B cell (primary cell): ENCODE data around the gene KIAA0408. TPM values are rescaled to one million over a fixed set of nuclear protein-coding genes. Genes with fewer than 3 reads are reported as not detected.
"Not testable (repeated sequence)": the region's sequence is repeated elsewhere in the genome, so short reads cannot be mapped to it uniquely, and the experiment has no call there.

Source experiments
- ATAC-seq: fragments of 200-7000 bp; cut with Tn5 transposase; one replicate; pipeline ENCODE4 v1.10.0; 2021; ENCODE audit warnings: low read depth, mild to moderate bottlenecking, moderate number of reproducible peaks, moderate library complexity
- CTCF ChIA-PET: fragments of 350-600 bp; sonication (Branson Sonifier 250); formaldehyde crosslinking; loops from one replicate; lab custom pipeline; 2021; ENCODE audit warnings: antibody characterized with exemption, inconsistent platforms; lab: Charles Lee
- POLR2A ChIA-PET: fragments of 350-600 bp; sonication (Branson Sonifier 250); formaldehyde crosslinking; loops from one replicate; lab custom pipeline; 2021; ENCODE audit warnings: antibody characterized with exemption; lab: Charles Lee
- DNase-seq: peaks from one replicate; pipeline ENCODE4 v3.0.0; 2013
- H2AFZ ChIP-seq: 2 replicates; pipeline ENCODE4 v1.6.1; 2012; ENCODE audit warnings: mild to moderate bottlenecking, low read depth, low read length; ENCODE audit not compliant: insufficient read depth, poor library complexity, severe bottlenecking
- H3K27ac ChIP-seq, 2 donors: 1 replicate in 1 of 2; 2 replicates in 1 of 2; pipeline ENCODE4 v1.5.1; 2012 to 2013; ENCODE audit warnings: low read length in 2 of 2, mild to moderate bottlenecking in 2 of 2, moderate library complexity in 1 of 2
- H3K27me3 ChIP-seq, 4 experiments: fragments of 200-600 bp in 1 of 4; sonication (generic) in 1 of 4; replicated peaks in 1 of 4; 1 replicate in 2 of 4; 2 replicates in 2 of 4; pipeline versions ENCODE4 v1.6.1 to v1.7.0; 2013 to 2016; ENCODE audit warnings: low read length in 3 of 4, mild to moderate bottlenecking in 2 of 4, mixed read lengths in 1 of 4, moderate library complexity in 1 of 4; ENCODE audit not compliant: insufficient read depth in 4 of 4, control insufficient read depth in 3 of 4; ENCODE audit errors: control extremely low read depth in 1 of 4
- H3K36me3 ChIP-seq, 2 experiments: replicated peaks in 1 of 2; 1 replicate in 1 of 2; 2 replicates in 1 of 2; pipeline versions ENCODE4 v1.6.1 to v1.7.1; 2013; ENCODE audit warnings: low read length in 1 of 2; ENCODE audit not compliant: insufficient read depth in 2 of 2, control insufficient read depth in 1 of 2; ENCODE audit errors: control extremely low read depth in 1 of 2, extremely low read depth in 1 of 2
- H3K4me1 ChIP-seq, 2 donors: fragments of 200-600 bp in 1 of 2; sonication (generic) in 1 of 2; 1 replicate in 1 of 2; 2 replicates in 1 of 2; pipeline versions ENCODE4 v1.5.1 to v1.6.1; 2013 to 2017; ENCODE audit warnings: low read length in 2 of 2; ENCODE audit not compliant: control insufficient read depth in 2 of 2, insufficient read depth in 2 of 2
- H3K4me2 ChIP-seq: replicated peaks from 2 replicates; pipeline ENCODE3; 2012; ENCODE audit warnings: mild to moderate bottlenecking, low read depth, low read length; ENCODE audit not compliant: poor library complexity, severe bottlenecking
- H3K4me3 ChIP-seq, 5 experiments: fragments of 200-600 bp in 1 of 5; sonication (generic) in 1 of 5; 1 replicate in 3 of 5; 2 replicates in 2 of 5; pipeline versions ENCODE4 v1.5.1 to v1.7.0; 2011 to 2016; ENCODE audit warnings: low read length in 4 of 5, mild to moderate bottlenecking in 4 of 5, low read depth in 2 of 5, control low read depth in 1 of 5, moderate library complexity in 1 of 5; ENCODE audit not compliant: insufficient read depth in 1 of 5; ENCODE audit errors: control extremely low read depth in 1 of 5, extremely low read depth in 1 of 5
- H3K79me2 ChIP-seq: fragments of 200-600 bp; sonication (generic); one replicate; pipeline ENCODE4 v1.6.0; 2016; ENCODE audit warnings: low read length; ENCODE audit not compliant: control insufficient read depth, insufficient read depth
- H3K9ac ChIP-seq: fragments of 200-600 bp; sonication (generic); 2 replicates; pipeline ENCODE4 v1.6.1; 2017; ENCODE audit warnings: mild to moderate bottlenecking, low read length, moderate library complexity
- H3K9me3 ChIP-seq, 3 donors: one replicate each; pipeline versions ENCODE4 v1.6.1 to v1.7.1; 2013; ENCODE audit warnings: low read length in 2 of 3; ENCODE audit not compliant: control insufficient read depth in 2 of 3, insufficient read depth in 1 of 3; ENCODE audit errors: control extremely low read depth in 1 of 3
- H4K20me1 ChIP-seq: 2 replicates; pipeline ENCODE4 v1.6.0; 2012; ENCODE audit warnings: mild to moderate bottlenecking, low read length; ENCODE audit not compliant: insufficient read depth, control insufficient read depth, poor library complexity, severe bottlenecking
- H3K27ac Mint-ChIP-seq: one replicate; pipeline ENCODE4 v1.8.0; 2021; ENCODE audit warnings: mixed read lengths
- H3K27me3 Mint-ChIP-seq: one replicate; pipeline ENCODE4 v1.8.0; 2021; ENCODE audit warnings: mixed read lengths
- H3K4me1 Mint-ChIP-seq: one replicate; pipeline ENCODE4 v1.8.0; 2021; ENCODE audit warnings: mixed read lengths
- H3K4me3 Mint-ChIP-seq: one replicate; pipeline ENCODE4 v1.8.0; 2021; ENCODE audit warnings: mixed read lengths
- H3K9me3 Mint-ChIP-seq: one replicate; pipeline ENCODE4 v1.8.0; 2022; ENCODE audit warnings: mixed read lengths; ENCODE audit not compliant: insufficient read depth
- CTCF ChIP-seq: fragments of 200-600 bp; IDR thresholded peaks from one replicate; pipeline ENCODE4 v1.8.0; 2022; ENCODE audit warnings: antibody characterized with exemption, mild to moderate bottlenecking
- EZH2 ChIP-seq: IDR thresholded peaks from 2 replicates; pipeline ENCODE4 v1.6.1; 2012; ENCODE audit warnings: borderline replicate concordance, low read depth, mild to moderate bottlenecking, moderate library complexity, low read length; ENCODE audit not compliant: insufficient read depth, poor library complexity, severe bottlenecking
- WGBS: methylation state at CpG from one replicate; pipeline ENCODE4 v1.1.5; 2013; ENCODE audit warnings: missing lambda C conversion rate; ENCODE audit not compliant: insufficient coverage; 5-methylcytosine and 5-hydroxymethylcytosine counted together
- intact Hi-C: fragments of 100-400 bp; cut with micrococcal nuclease; formaldehyde crosslinking; loops from one replicate; pipeline ENCODE4 v1.10.0; 2022
- polyA plus RNA-seq: library from polyadenylated mRNA; depleted of rRNA; stranded (reverse); fragments of >200 nt; gene quantifications from 2 replicates; pipeline ENCODE4 v1.2.3, GENCODE V29; 2012
- total RNA-seq, 2 donors: library from RNA; stranded (reverse); fragments of 120-200 nt in 1 of 2; gene quantifications; 1 replicate in 1 of 2; 2 replicates in 1 of 2; pipeline versions ENCODE4 v1.2.3 to v1.2.4, GENCODE V29; 2013 to 2022

The KIAA0408 gene
- total and polyA plus RNA-seq, 2 donors (not counting 1 experiment from before 2014, with no cell fraction given), result 0.58 to 0.64 TPM

DNA sequence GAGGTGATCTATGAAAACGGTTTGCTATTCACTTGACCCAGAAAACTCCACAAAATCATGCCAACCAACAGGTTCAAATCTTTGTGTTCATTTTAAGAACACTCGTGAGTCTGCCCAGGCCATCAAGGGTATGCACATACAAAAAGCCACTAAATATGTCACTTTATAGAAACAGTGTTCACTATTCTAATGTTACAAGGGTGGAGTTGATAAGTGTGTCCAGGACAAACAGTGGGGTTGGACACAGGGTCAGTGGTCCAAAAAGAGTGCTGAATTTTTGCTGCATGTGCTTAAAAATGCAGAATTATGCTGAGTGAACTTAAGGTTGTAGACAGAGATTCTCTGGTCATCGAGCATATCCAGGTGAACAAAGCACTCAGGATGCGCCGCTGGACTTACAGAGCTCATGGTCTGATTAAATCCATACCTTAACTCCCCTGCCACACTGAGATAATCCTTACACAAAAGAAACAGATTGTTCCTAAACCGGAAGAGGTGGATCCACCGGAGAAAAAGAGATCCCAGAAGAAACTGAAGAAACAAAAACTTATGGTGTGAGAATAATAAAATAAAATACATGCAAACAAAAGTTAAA lies 23.5 kb downstream of the KIAA0408 start:
- Mint-ChIP-seq H3K27ac (no peak overlapping the region), H3K27me3 (peaks cover 4% of the 10 kb centered on the region), H3K4me3 (no peak overlapping the region), H3K4me1 (no peaks in the 10 kb centered on the region), H3K9me3 (no peaks in the 10 kb centered on the region)
- Histone ChIP-seq H4K20me1 (no peaks in the 10 kb centered on the region), H3K4me3 (no peak overlapping the region), H3K4me2 (no peak overlapping the region), H3K27me3 (no peaks in the 10 kb centered on the region), H3K27ac (no peak overlapping the region), H3K9me3 (no peaks in the 10 kb centered on the region), H3K4me1 (no peaks in the 10 kb centered on the region), H2AFZ (no peak overlapping the region), H3K79me2 (no peaks in the 10 kb centered on the region), H3K36me3 (no peaks in the 10 kb centered on the region), H3K9ac (no peak overlapping the region)
- POLR2A ChIA-PET, result no interaction called here
- CTCF ChIA-PET, result no interaction called here
- ATAC-seq (no peak), DNase-seq (no peak)
- intact Hi-C loops, result no loop called here
- no CpG with 5 or more reads among the region's 7 CpGs for WGBS
- TF ChIP-seq CTCF, result no peak
- TF ChIP-seq EZH2, result no peak

- H2AFZ ChIP-seq, result no peak overlapping the region
- H3K36me3 ChIP-seq, result no peaks in the 10 kb centered on the region
- no peaks in the 10 kb centered on the region for H3K9me3 Mint-ChIP-seq
- H3K4me1 Mint-ChIP-seq, result no peaks in the 10 kb centered on the region
- ChIA-PET POLR2A (no interaction called here), CTCF (no interaction called here)
- peaks cover 4% of the 10 kb centered on the region for H3K27me3 Mint-ChIP-seq
- no peak overlapping the region for H3K4me3 Mint-ChIP-seq
- no peaks in the 10 kb centered on the region for H3K4me1 ChIP-seq
- H3K27ac ChIP-seq, result no peak overlapping the region
- no peaks in the 10 kb centered on the region for H4K20me1 ChIP-seq
- no peaks in the 10 kb centered on the region for H3K79me2 ChIP-seq
- H3K27ac Mint-ChIP-seq, result no peak overlapping the region
- ATAC-seq (no peak), DNase-seq (no peak)
- no peak overlapping the region for H3K9ac ChIP-seq
- H3K4me2 ChIP-seq, result no peak overlapping the region
- TF ChIP-seq CTCF (no peak), EZH2 (no peak)
- no peak overlapping the region for H3K4me3 ChIP-seq
- H3K9me3 ChIP-seq, result no peaks in the 10 kb centered on the region
- H3K27me3 ChIP-seq, result no peaks in the 10 kb centered on the region
- intact Hi-C loops, result no loop called here
Observed at GRCh38 chr6:127434651-127435050, 24.5 kb downstream of the KIAA0408 start.

GRCh38 chr6:127428562-127428961 lies 30.6 kb downstream of the KIAA0408 start:
- H3K36me3 ChIP-seq, H3K9me3 ChIP-seq, H3K4me3 Mint-ChIP-seq, H2AFZ ChIP-seq, H3K27me3 ChIP-seq, H3K27ac Mint-ChIP-seq, H3K4me2 ChIP-seq, H3K27ac ChIP-seq, H3K4me3 ChIP-seq, POLR2A ChIA-PET, H3K27me3 Mint-ChIP-seq, H3K79me2 ChIP-seq, H3K9me3 Mint-ChIP-seq, H4K20me1 ChIP-seq, DNase-seq, H3K4me1 ChIP-seq, H3K9ac ChIP-seq, ATAC-seq, intact Hi-C loops: not testable (repeated sequence)
- H3K4me1 Mint-ChIP-seq, result peaks cover 11% of the 10 kb centered on the region
- CTCF ChIA-PET, result interaction anchor here (0.7 kb wide), 1 partner anchor 8 kb away, joined by 3 read pairs; no protein-coding TSS in a partner anchor
- 73% methylated on average over 6 of the region's 9 CpGs for WGBS
